Ascending aorta (tissue), 2 donors: ENCODE data around the gene PLAAT5. TPM values are rescaled to one million over a fixed set of nuclear protein-coding genes. Genes with fewer than 3 reads are reported as not detected.

Experiments used
- DNase-seq, 2 donors: peaks; one replicate each; pipeline ENCODE4 v3.0.0-alpha.2; 2019; ENCODE audit warnings: low spot score in 2 of 2
- H3K27ac ChIP-seq, 2 donors: fragments of 200-600 bp; sonication (generic); one replicate each; pipeline ENCODE4 v1.5.1; 2016 to 2017; ENCODE audit warnings: mild to moderate bottlenecking in 1 of 2
- H3K27me3 ChIP-seq: fragments of 200-600 bp; sonication (generic); one replicate; pipeline ENCODE4 v1.5.1; 2017
- H3K36me3 ChIP-seq, 2 donors: fragments of 200-600 bp; sonication (generic); one replicate each; pipeline ENCODE4 v1.5.1; 2016
- H3K4me1 ChIP-seq, 2 donors: fragments of 200-600 bp; sonication (generic); one replicate each; pipeline ENCODE4 v1.5.1; 2016 to 2017; ENCODE audit warnings: mild to moderate bottlenecking in 1 of 2
- H3K4me3 ChIP-seq, 2 donors: fragments of 200-600 bp; sonication (generic); one replicate each; pipeline ENCODE4 v1.5.1; 2016 to 2017; ENCODE audit warnings: mild to moderate bottlenecking in 1 of 2
- H3K9me3 ChIP-seq, 2 donors: fragments of 200-600 bp; sonication (generic); one replicate each; pipeline ENCODE4 v1.5.1; 2016
- CTCF ChIP-seq, 3 experiments: fragments of 200-600 bp in 2 of 3; fragments of 450-650 bp in 1 of 3; sonication (generic) in 2 of 3; IDR thresholded peaks; one replicate each; pipeline ENCODE4 v1.5.1; 2016 to 2019; ENCODE audit warnings: antibody characterized with exemption in 3 of 3, mild to moderate bottlenecking in 1 of 3, moderate library complexity in 1 of 3
- intact Hi-C: fragments of 100-400 bp; cut with DNase I; formaldehyde crosslinking; loops from one replicate; pipeline ENCODE4 v1.15.1; 2023
- total RNA-seq: library from RNA; depleted of rRNA; stranded (reverse); fragments of >200 nt; gene quantifications from one replicate; pipeline ENCODE4 v1.1.0, GENCODE V29; 2016

The PLAAT5 gene
- total RNA-seq, 1 donor from 2014 or later, result 0.21 TPM

DNA sequence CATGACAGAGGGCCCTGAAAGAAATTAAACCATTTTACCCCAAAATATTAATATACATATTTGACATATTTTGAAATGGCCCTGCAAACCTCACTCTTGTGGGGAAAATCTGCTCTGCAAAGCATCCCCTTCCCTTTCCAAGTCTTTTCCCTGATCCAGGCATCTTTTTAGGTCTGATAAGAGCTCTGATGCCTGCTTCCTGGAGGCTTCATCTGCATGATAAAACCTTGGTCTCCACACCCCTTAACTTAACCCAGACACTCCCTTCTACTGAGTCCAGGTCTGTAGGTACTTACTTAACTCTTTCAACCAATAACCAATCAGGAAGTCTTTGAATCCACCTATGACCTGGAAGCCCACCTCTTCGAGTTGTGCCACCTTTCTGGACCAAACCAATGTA is 13.1 kb upstream of the PLAAT5 start:
- DNase-seq, result no peak
- no peaks in the 10 kb centered on the region for H3K36me3 ChIP-seq
- peaks cover 0 to 5% of the 10 kb centered on the region in 2 donors for H3K4me1 ChIP-seq
- peaks cover 6 to 12% of the 10 kb centered on the region in 2 donors for H3K9me3 ChIP-seq
- H3K27me3 ChIP-seq, result no peaks in the 10 kb centered on the region
- H3K4me3 ChIP-seq, result no peak overlapping the region
- TF ChIP-seq CTCF (IDR thresholded peaks at IDR 0.05), result no peak
- intact Hi-C loops, result no loop called here
- H3K27ac ChIP-seq, result no peak overlapping the region

DNA sequence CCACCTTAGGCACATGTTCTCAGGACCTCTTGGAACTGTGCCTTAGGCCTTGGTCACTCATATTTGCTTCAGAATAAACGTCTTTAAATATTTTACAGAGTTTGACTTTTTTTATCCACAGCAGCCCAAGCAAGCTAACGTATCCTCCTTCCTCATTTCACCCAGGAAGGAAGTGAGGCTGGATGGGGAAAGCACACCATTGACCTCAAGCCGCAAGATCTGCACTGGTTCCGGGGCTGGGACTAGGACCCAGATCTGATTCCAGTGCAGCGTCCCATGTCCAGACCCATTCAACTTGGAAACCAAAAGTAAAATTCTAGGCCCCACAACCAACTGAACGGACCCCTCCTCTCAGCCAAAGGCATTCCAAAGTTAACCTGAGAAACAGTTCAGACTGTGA is 12.5 kb upstream of the PLAAT5 start:
- Histone ChIP-seq H3K4me1 (peaks cover 0 to 5% of the 10 kb centered on the region in 2 donors), H3K4me3 (no peak overlapping the region), H3K27me3 (no peaks in the 10 kb centered on the region), H3K36me3 (no peaks in the 10 kb centered on the region), H3K27ac (no peak overlapping the region), H3K9me3 (peaks cover 6 to 12% of the 10 kb centered on the region in 2 donors)
- intact Hi-C loops, result no loop called here
- TF ChIP-seq CTCF (IDR thresholded peaks at IDR 0.05), result no peak
- DNase-seq, result no peak

- H3K36me3 ChIP-seq, result no peaks in the 10 kb centered on the region
- H3K27me3 ChIP-seq, result no peaks in the 10 kb centered on the region
- peaks cover 6 to 12% of the 10 kb centered on the region in 2 donors for H3K9me3 ChIP-seq
- intact Hi-C loops, result no loop called here
- H3K27ac ChIP-seq, result no peak overlapping the region
- no peak for DNase-seq
- no peak for TF ChIP-seq CTCF (IDR thresholded peaks at IDR 0.05)
- H3K4me3 ChIP-seq, result no peak overlapping the region
- peaks cover 0 to 5% of the 10 kb centered on the region in 2 donors for H3K4me1 ChIP-seq
Measured at GRCh38 chr11:63502252-63502820, 11.4 kb upstream of the PLAAT5 start.

DNA sequence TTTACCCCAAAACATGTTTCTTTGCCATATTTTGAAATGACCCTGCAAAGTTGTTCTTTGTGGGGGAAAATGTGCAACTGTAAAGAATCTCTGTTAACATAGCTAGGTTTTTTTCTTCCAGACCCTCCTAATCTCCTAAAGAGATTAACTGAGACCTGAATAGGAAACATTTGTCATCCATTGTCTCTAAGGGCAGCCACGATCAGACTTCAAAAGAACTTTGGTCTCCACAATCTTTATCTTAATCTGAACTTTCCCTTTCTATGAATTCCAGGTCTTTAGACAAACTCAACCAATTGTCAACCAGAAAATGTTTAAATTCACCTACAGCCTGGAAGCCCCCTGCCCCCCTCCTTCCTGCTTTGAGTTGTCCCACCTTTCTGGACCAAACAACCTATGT is 10.3 kb upstream of the PLAAT5 start:
- no peak overlapping the region for H3K4me3 ChIP-seq
- H3K36me3 ChIP-seq, result no peaks in the 10 kb centered on the region
- H3K4me1 ChIP-seq, result peaks cover 0 to 5% of the 10 kb centered on the region in 2 donors
- H3K27ac ChIP-seq, result no peak overlapping the region
- H3K27me3 ChIP-seq, result no peaks in the 10 kb centered on the region
- DNase-seq, result no peak
- TF ChIP-seq CTCF (IDR thresholded peaks at IDR 0.05), result no peak
- H3K9me3 ChIP-seq, result peaks cover 6 to 12% of the 10 kb centered on the region in 2 donors
- intact Hi-C loops, result no loop called here

GRCh38 chr11:63499874-63500273 is 8.9 kb upstream of the PLAAT5 start:
- no peak for DNase-seq
- no peaks in the 10 kb centered on the region for H3K36me3 ChIP-seq
- TF ChIP-seq CTCF (IDR thresholded peaks at IDR 0.05), result no peak
- H3K4me1 ChIP-seq, result peaks cover 0 to under 1% of the 10 kb centered on the region in 2 donors
- intact Hi-C loops, result no loop called here
- no peak overlapping the region for H3K27ac ChIP-seq
- no peak overlapping the region for H3K4me3 ChIP-seq
- peaks cover 6 to 12% of the 10 kb centered on the region in 2 donors for H3K9me3 ChIP-seq
- H3K27me3 ChIP-seq, result no peaks in the 10 kb centered on the region

GRCh38 chr11:63494975-63495374 is 4.0 kb upstream of the PLAAT5 start:
- DNase-seq, result no peak
- no peaks in the 10 kb centered on the region for H3K27me3 ChIP-seq
- H3K4me3 ChIP-seq, result no peak overlapping the region
- intact Hi-C loops, result no loop called here
- H3K27ac ChIP-seq, result no peak overlapping the region
- H3K4me1 ChIP-seq, result peaks cover 0 to 10% of the 10 kb centered on the region in 2 donors
- peaks cover 4 to 5% of the 10 kb centered on the region in 2 donors for H3K9me3 ChIP-seq
- no peak for TF ChIP-seq CTCF (IDR thresholded peaks at IDR 0.05)
- no peaks in the 10 kb centered on the region for H3K36me3 ChIP-seq
